Activated CD8-positive, alpha-beta memory T cell treated with anti-CD3 and anti-CD28 coated beads, Interleukin-2, amount 50 U/mL, for 1 hour (primary cell): ENCODE measurements around the gene C1orf146.
"Not testable (repeated sequence)": the region's sequence is repeated elsewhere in the genome, so short reads cannot be mapped to it uniquely, and the experiment has no call there.

ENCODE experiments used
- DNase-seq: peaks from one replicate; pipeline ENCODE4 v3.0.0-alpha.2; 2020; ENCODE audit errors: extremely low read depth

C1orf146 gene

GRCh38 chr1:92274939-92275338, 57.2 kb downstream of the C1orf146 start:
- no peak for DNase-seq

GRCh38 chr1:92276082-92276481, 58.4 kb downstream of the C1orf146 start:
- no peak for DNase-seq

- no peak for DNase-seq
Observed at GRCh38 chr1:92277105-92277723, 59.5 kb downstream of the C1orf146 start.

GRCh38 chr1:92279781-92280180, 62.1 kb downstream of the C1orf146 start:
- not testable (repeated sequence) for DNase-seq

- not testable (repeated sequence) for DNase-seq
Observed at GRCh38 chr1:92281411-92281810, 63.7 kb downstream of the C1orf146 start.

GRCh38 chr1:92291372-92291999, 73.8 kb downstream of the C1orf146 start:
- DNase-seq = no peak
